Right lobe of liver (tissue), 6 donors: ENCODE measurements around the gene FOXC1. TPM values are rescaled to one million over a fixed set of nuclear protein-coding genes. Genes with fewer than 3 reads are reported as not detected.

Source experiments
- ATAC-seq, 4 donors: fragments of 200-7000 bp; cut with Tn5 transposase; one replicate each; pipeline ENCODE4 v1.9.1; 2020; ENCODE audit warnings: mild to moderate bottlenecking in 4 of 4, moderate library complexity in 4 of 4
- DNase-seq, 3 donors: peaks; one replicate each; pipeline ENCODE4 v3.0.0-alpha.2; 2020
- H3K27ac ChIP-seq, 3 donors: fragments of 200-600 bp; one replicate each; pipeline ENCODE4 v1.8.0; 2022
- H3K27me3 ChIP-seq, 2 donors: fragments of 200-600 bp; one replicate each; pipeline ENCODE4 v1.8.0; 2022
- H3K36me3 ChIP-seq, 4 donors: fragments of 200-600 bp; sonication (generic) in 1 of 4; one replicate each; pipeline versions ENCODE4 v1.5.1 to v1.8.0; 2017 to 2022; ENCODE audit warnings: control low read depth in 1 of 4
- H3K4me1 ChIP-seq, 4 donors: fragments of 200-600 bp; sonication (generic) in 1 of 4; one replicate each; pipeline versions ENCODE4 v1.5.1 to v1.8.0; 2017 to 2022; ENCODE audit warnings: control low read depth in 1 of 4
- H3K4me3 ChIP-seq, 3 donors: fragments of 200-600 bp; one replicate each; pipeline ENCODE4 v1.8.0; 2022
- H3K9me3 ChIP-seq, 4 donors: fragments of 200-600 bp; sonication (generic) in 1 of 4; one replicate each; pipeline versions ENCODE4 v1.5.1 to v1.8.0; 2017 to 2022; ENCODE audit warnings: control low read depth in 1 of 4
- POLR2A ChIP-seq: fragments of 450-650 bp; IDR thresholded peaks from one replicate; pipeline ENCODE4 v1.6.1; 2017; ENCODE audit warnings: antibody characterized with exemption, mild to moderate bottlenecking
- WGBS: methylation state at CpG from one replicate; pipeline ENCODE4 v1.1.6; 2018; ENCODE audit warnings: low coverage, low lambda C conversion rate; ENCODE audit not compliant: insufficient coverage; ENCODE audit errors: missing lambda C conversion rate; 5-methylcytosine and 5-hydroxymethylcytosine counted together
- intact Hi-C, 2 donors: fragments of 100-400 bp; cut with DNase I; formaldehyde crosslinking; loops; one replicate each; pipeline versions ENCODE4 v1.11.2 to v1.14.1; 2022
- total RNA-seq, 6 experiments: library from RNA; depleted of rRNA in 2 of 6; stranded (reverse); fragments of >200 nt in 2 of 6; fragmentation: NEBNext Ultra II Directional in 3 of 6; extraction: Animal tissue kit (Norgen Biotek cat#: 25700) in 3 of 6; gene quantifications; one replicate each; pipeline versions ENCODE4 v1.1.0 to v1.2.4, GENCODE V29; 2016 to 2023
- TF ChIP-seq, protein P1 (sequence below), 4 donors: fragments of 200-600 bp in 3 of 4; fragments of 450-650 bp in 1 of 4; IDR thresholded peaks; one replicate each; pipeline versions ENCODE4 v1.5.1 to v1.8.0; 2016 to 2022; ENCODE audit warnings: antibody characterized with exemption in 4 of 4, mild to moderate bottlenecking in 2 of 4
- donor health status: DM: no; HTN: yes; CAD: no.
- donor health status: DM: no; HTN: no; CAD: no.
- donor health status: DM: no; HTN: no; CAD: no.
- donor health status: DM: no; HTN: yes; CAD: no.
- donor health status: DM: no; HTN: yes; CAD: no.

Gene FOXC1
- total RNA-seq, 6 experiments from 2014 or later, result 0.24 to 0.87 (median 0.50) TPM

DNA sequence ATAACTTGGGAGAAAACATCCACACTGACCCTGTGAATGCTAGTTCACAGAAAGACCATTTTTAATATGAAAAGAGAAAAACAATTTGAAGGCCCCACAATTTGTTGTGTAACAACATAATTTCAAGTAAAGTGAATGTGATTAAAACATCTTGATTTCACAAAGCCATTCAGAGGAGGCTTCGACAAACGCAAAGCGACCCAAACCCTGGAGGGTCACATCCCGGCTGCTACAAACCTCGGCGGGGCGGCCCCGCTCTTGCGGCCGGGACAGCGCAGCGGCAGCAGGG lies 14.0 kb downstream of the FOXC1 start:
- no peak overlapping the region for H3K4me3 ChIP-seq
- 96% methylated on average over 8 of the region's 12 CpGs for WGBS

DNA sequence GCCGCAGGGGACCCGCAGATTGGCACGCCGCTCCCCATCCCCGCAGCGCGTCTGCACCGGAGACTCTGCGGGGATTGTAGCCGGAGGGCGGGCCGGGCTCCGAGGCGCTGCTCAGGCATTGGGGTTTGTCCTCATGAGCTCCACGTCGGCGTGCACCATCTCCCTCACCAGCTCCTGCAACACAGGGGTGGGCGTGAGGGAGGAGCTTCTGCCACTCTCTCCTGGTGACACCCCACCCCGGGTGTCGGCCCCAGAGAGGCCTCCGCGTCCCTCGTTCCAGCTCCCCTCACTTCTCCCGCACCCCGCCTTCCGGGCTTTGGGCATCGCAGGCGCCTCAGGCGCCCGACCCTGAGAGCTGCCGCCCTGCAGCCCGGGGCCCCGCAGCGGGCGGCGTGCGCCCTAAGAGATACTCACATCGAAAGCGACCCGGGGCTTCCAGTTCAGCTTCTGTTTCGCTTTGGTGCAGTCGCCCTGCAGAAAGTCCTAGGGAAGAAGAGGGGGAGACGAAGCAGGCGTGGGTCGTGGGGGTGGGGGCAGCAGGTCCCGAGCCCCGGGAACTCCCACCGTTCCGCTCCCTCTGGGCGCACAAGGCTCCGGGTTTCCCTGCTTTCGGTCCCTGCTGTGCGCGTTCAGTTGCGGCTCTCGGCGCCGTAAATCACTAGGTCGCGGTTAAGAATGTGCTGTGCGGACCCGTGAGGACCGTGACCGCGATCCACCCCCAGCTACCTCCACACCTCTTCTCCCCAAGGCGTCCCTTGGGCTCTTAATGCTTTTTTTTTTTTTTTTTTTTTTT lies 14.5 kb downstream of the FOXC1 start:
- DNase-seq, result peak in 2 of 3 donors; percentile 39 to 52
- 20% methylated on average over 20 of the region's 66 CpGs for WGBS

More for the DNA sequence above, 14.0 kb downstream of the FOXC1 start:
- no peaks in the 10 kb centered on the region for H3K36me3 ChIP-seq
- H3K9me3 ChIP-seq, result no peaks in the 10 kb centered on the region
- no peak overlapping the region for H3K27ac ChIP-seq
- peaks cover 0 to 40% of the 10 kb centered on the region in 2 donors for H3K27me3 ChIP-seq
- TF ChIP-seq POLR2A, result no peak
- TF ChIP-seq, protein P1, sequence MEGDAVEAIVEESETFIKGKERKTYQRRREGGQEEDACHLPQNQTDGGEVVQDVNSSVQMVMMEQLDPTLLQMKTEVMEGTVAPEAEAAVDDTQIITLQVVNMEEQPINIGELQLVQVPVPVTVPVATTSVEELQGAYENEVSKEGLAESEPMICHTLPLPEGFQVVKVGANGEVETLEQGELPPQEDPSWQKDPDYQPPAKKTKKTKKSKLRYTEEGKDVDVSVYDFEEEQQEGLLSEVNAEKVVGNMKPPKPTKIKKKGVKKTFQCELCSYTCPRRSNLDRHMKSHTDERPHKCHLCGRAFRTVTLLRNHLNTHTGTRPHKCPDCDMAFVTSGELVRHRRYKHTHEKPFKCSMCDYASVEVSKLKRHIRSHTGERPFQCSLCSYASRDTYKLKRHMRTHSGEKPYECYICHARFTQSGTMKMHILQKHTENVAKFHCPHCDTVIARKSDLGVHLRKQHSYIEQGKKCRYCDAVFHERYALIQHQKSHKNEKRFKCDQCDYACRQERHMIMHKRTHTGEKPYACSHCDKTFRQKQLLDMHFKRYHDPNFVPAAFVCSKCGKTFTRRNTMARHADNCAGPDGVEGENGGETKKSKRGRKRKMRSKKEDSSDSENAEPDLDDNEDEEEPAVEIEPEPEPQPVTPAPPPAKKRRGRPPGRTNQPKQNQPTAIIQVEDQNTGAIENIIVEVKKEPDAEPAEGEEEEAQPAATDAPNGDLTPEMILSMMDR (IDR thresholded peaks at IDR 0.05), result no peak
- intact Hi-C loops, result no loop called here
- DNase-seq, result no peak
- peaks cover 0 to 18% (median 0%) of the 10 kb centered on the region in 4 donors for H3K4me1 ChIP-seq
- no peak for ATAC-seq

DNA sequence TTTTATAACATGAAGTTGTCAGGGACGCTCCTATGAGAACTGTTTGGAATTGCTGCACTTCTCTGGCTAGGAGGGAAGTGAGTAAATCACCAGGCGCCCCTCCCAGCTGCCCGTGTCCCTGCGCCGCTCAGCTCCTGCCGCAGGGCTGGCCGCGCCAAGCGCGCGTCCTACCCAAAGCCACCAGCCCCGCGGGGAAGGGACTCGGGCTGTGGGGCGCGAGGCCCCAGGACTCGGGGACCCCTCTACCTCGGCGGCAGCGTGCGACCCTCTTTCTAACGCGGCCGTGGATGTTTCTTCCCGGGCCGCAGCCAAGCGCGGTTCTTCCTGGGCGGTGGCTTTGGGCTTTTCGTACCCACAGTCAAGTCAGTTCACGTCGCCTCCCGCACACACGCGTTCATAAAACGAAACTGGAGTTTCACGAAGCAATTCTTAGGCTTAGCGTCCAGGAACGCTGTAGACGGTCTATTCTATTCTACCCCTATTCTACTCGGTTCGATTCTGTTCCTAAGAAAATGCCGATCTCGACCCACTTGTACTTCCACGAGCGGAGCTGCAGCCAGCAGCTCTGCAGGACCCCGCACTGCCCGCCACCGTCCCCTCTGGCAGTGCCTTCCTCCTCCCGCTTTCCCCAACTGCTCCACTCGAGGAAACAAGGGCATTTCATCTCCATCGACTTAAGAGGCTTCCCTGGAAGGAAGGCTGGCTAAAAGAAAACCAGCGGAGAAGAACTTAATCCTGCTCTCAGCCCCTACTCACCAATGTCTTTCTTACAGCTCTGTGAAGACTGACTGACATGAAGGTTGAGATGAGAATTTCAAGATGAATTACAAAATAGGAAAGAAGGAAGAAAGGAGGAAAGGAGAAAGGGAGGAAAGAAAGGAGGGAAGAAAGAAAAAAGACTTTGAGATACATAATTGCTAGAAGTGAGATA lies 15.4 kb downstream of the FOXC1 start:
- 3% methylated on average over 24 of the region's 53 CpGs for WGBS
- Histone ChIP-seq H3K4me1 (peaks cover 0 to 12% (median 0%) of the 10 kb centered on the region in 4 donors), H3K9me3 (no peaks in the 10 kb centered on the region), H3K27me3 (peaks cover 0 to 36% of the 10 kb centered on the region in 2 donors), H3K27ac (no peak overlapping the region), H3K36me3 (no peaks in the 10 kb centered on the region), H3K4me3 (peak overlapping the region; percentile 39 to 51 (median 49))
- intact Hi-C loops, result no loop called here
- DNase-seq (peak in 1 of 3 donors; percentile 55), ATAC-seq (peak; percentile 71 to 85 (median 76))
- TF ChIP-seq POLR2A, result no peak

More for the DNA sequence above, 14.5 kb downstream of the FOXC1 start:
- H3K27me3 ChIP-seq, result peaks cover 0 to 40% of the 10 kb centered on the region in 2 donors
- peak; percentile 12 to 24 (median 16) for ATAC-seq
- intact Hi-C loops, result no loop called here
- no peak for TF ChIP-seq POLR2A
- TF ChIP-seq, protein P1 (IDR thresholded peaks at IDR 0.05), result no peak
- no peaks in the 10 kb centered on the region for H3K36me3 ChIP-seq
- peaks cover 0 to 18% (median 0%) of the 10 kb centered on the region in 4 donors for H3K4me1 ChIP-seq
- H3K9me3 ChIP-seq, result no peaks in the 10 kb centered on the region
- no peak overlapping the region for H3K27ac ChIP-seq
- H3K4me3 ChIP-seq, result peak overlapping the region; percentile 39 to 51 (median 49)

DNA sequence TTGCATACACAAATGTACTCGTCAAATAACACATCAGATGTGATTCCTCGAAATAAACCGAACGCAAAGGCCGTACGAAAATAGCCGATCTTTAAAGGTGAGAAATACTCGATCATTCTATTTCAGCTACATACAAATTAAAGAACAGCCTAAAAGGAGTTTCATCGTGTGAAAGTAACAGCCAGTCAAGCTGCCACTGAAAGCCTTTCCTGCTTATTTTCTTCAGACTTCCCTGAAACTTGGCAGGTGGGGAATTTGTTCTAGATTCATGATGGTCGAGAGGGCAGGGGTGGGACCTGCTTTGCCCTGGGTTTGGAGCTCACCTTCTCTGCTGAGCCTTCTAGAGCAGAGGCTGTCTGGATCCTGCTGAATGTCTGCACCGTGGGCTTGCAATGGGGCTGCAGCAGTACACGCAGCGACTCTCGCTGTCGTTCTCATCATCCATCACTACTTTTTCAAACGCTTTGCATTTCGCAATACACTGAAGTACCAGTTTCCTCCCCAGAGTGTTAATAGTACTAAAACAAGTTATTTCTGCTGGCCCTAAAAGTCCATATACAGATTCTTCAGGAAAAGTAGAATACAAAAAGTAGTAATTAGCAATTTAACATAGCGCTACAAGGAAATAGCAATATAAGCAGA lies 16.2 kb downstream of the FOXC1 start:
- no peak for ATAC-seq
- Histone ChIP-seq H3K4me1 (peaks cover 0 to 9% (median 0%) of the 10 kb centered on the region in 4 donors), H3K27ac (no peak overlapping the region), H3K36me3 (no peaks in the 10 kb centered on the region), H3K27me3 (peaks cover 0 to 28% of the 10 kb centered on the region in 2 donors), H3K4me3 (no peak overlapping the region), H3K9me3 (no peaks in the 10 kb centered on the region)
- WGBS, result 59% methylated on average over 18 of the region's 18 CpGs
- intact Hi-C loops, result no loop called here
- DNase-seq, result no peak
- TF ChIP-seq, protein P1 (IDR thresholded peaks at IDR 0.05), result no peak
- TF ChIP-seq POLR2A, result no peak
